A673 (cell line): ENCODE results near the gene KIAA1614.

ENCODE experiments used
- EZH2 ChIP-seq: fragments of 200-600 bp; sonication (generic); IDR thresholded peaks from 2 replicates; pipeline ENCODE4 v1.6.1; 2017; ENCODE audit warnings: borderline replicate concordance, low read depth, mild to moderate bottlenecking, mixed read lengths, antibody characterized with exemption, low read length; ENCODE audit not compliant: poor library complexity, severe bottlenecking
- TF ChIP-seq, protein P1 (sequence below): fragments of 300-800, 200-600 bp; sonication (generic); conservative IDR thresholded peaks from 2 replicates; pipeline ENCODE4 v1.5.1; 2017; ENCODE audit warnings: low read depth, mild to moderate bottlenecking, antibody characterized with exemption, low read length, moderate library complexity, mixed read lengths

DNA sequence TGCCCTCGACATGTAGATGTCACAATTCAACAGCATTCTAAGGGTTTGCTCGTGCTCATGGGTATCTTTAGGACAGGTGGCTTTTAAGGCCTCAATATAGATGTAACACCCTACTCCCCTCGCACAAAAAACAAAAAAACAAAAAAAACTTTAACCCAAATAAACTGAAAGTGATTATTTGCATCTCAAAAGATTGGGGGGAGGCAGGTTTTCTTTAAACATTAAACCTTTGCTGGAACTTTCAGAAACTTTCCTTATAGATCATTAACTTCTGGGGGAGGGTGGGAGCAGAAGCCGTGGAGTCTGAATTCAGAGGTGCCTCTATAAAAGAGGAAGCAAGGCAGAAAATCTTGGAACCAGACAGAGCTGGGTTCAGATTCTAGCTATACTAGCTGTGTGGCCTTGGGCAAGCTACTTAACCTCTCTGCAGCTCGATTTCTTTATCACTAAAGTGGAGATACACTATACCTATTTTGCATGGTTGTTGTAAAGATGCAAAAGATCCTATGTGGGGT lies 3.2 kb upstream of the KIAA1614 start:
- TF ChIP-seq, protein P1, sequence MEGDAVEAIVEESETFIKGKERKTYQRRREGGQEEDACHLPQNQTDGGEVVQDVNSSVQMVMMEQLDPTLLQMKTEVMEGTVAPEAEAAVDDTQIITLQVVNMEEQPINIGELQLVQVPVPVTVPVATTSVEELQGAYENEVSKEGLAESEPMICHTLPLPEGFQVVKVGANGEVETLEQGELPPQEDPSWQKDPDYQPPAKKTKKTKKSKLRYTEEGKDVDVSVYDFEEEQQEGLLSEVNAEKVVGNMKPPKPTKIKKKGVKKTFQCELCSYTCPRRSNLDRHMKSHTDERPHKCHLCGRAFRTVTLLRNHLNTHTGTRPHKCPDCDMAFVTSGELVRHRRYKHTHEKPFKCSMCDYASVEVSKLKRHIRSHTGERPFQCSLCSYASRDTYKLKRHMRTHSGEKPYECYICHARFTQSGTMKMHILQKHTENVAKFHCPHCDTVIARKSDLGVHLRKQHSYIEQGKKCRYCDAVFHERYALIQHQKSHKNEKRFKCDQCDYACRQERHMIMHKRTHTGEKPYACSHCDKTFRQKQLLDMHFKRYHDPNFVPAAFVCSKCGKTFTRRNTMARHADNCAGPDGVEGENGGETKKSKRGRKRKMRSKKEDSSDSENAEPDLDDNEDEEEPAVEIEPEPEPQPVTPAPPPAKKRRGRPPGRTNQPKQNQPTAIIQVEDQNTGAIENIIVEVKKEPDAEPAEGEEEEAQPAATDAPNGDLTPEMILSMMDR = no peak
- TF ChIP-seq EZH2 = no peak
